GM18498 (cell line): ENCODE results near the gene FBXO40.

Source experiments
- ATAC-seq: cut with Tn5 transposase; IDR thresholded peaks from one replicate; pipeline ENCODE4 v1.9.1; 2021; ENCODE audit warnings: mild to moderate bottlenecking, moderate library complexity; ENCODE audit not compliant: unreplicated experiment

FBXO40 gene

GRCh38 chr3:121619691-121620090, 26.5 kb downstream of the FBXO40 start:
- ATAC-seq = no peak

- ATAC-seq = no peak
Measured at GRCh38 chr3:121621491-121621890, 28.3 kb downstream of the FBXO40 start.

- no peak for ATAC-seq
Measured at GRCh38 chr3:121624147-121624899, 31.1 kb downstream of the FBXO40 start.

DNA sequence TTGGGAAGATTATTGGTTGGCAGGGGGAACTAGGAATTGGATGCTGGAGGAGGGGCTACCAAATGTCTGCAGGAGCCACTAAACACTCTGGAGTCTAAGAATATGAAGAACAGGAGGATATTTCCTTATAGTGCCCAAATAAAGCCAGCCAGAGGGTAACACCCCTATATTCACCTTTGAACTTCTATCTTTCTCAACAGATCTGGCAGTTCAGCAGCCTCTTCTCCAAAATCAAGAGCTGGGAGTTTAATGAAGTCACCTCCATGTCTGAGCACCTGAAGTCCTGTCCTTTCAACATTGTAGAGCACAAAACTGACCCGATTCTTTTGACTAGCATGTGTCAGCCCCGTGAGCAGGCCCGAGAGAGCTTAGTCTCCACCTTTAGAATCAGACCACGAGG, 33.3 kb downstream of the FBXO40 start:
- no peak for ATAC-seq

GRCh38 chr3:121627211-121627610, 34.0 kb downstream of the FBXO40 start:
- no peak for ATAC-seq

DNA sequence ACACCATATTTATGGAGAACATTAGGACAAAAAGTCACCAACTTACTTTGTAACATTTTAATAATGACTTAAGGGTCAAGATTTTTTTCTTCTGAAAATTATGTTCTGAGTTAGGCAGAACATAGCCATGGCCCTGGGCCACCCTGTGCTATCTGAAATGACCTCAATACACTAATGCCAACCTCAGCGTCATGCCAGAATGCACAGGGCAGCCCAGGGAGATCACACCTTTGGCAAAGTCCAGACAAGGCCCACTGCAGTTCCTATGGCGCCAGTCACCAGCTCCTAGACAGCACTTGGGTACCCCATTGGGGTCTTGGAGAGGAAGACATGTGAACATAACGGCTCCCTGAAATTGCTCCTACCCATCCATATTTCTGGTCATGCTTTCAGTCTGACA, 34.4 kb downstream of the FBXO40 start:
- no peak for ATAC-seq

- no peak for ATAC-seq
Measured at GRCh38 chr3:121629601-121630000, 36.4 kb downstream of the FBXO40 start.

DNA sequence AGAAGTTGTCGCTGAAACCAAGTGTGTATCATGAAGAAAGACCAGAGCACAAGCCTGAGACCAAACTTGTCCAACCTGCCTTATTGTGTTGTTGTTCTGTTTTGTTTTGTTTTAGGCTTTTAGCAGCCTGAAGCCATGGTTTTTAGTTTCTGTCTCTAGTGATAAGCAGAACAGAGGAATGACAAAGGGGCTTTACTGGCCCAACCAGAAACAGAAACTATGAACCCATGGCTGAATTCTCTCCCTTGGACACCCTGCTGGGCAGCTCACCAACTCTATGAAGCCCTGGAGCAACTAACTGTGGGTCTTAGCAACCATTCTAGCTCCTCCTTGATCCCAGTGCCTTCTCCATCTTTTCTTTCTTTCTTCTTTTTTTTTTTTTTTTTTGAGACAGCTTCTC, 37.2 kb downstream of the FBXO40 start:
- peak; percentile 39 for ATAC-seq

- no peak for ATAC-seq
Measured at GRCh38 chr3:121637922-121638321, 44.7 kb downstream of the FBXO40 start.

DNA sequence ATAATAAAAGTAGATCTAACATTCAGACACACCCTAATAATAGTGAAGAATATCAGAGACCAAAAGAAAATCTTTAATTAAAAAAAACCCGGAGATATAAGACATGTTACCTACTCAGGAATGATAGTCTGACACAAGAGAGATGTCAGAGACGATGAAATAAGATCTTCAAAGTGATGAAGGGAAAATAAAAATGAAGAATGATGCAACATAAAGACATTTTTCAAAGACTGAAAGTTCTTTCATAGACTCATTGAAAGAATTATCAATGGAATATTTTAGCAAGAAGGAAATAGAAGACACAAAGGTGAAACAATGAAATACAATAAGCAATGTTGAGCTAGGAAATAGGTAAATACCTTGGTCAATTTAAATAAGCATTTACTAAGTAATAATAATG, 47.9 kb downstream of the FBXO40 start:
- ATAC-seq = no peak

- no peak for ATAC-seq
Measured at GRCh38 chr3:121642601-121643314, 49.6 kb downstream of the FBXO40 start.

GRCh38 chr3:121645054-121645453, 51.9 kb downstream of the FBXO40 start:
- no peak for ATAC-seq

GRCh38 chr3:121648219-121648958, 55.2 kb downstream of the FBXO40 start:
- no peak for ATAC-seq

DNA sequence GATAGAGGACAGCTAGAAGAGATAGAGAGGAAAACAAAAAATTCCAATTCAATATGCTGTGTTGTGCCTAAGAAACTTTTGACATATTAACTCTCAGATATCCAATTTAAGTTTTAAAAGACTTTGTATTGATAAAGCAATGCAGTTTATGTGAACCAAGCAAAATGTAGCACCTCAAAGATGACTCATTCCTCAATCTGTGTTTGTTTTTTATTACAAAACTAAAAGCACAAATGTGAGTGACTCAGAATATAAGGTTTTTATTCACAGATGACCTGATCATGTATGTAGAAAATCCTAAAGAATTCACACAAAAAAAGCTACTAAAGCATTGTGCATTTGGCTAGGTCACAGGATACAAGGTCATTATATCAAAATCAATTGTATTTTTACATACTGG, 56.5 kb downstream of the FBXO40 start:
- no peak for ATAC-seq

GRCh38 chr3:121651684-121652083, 58.5 kb downstream of the FBXO40 start:
- no peak for ATAC-seq

DNA sequence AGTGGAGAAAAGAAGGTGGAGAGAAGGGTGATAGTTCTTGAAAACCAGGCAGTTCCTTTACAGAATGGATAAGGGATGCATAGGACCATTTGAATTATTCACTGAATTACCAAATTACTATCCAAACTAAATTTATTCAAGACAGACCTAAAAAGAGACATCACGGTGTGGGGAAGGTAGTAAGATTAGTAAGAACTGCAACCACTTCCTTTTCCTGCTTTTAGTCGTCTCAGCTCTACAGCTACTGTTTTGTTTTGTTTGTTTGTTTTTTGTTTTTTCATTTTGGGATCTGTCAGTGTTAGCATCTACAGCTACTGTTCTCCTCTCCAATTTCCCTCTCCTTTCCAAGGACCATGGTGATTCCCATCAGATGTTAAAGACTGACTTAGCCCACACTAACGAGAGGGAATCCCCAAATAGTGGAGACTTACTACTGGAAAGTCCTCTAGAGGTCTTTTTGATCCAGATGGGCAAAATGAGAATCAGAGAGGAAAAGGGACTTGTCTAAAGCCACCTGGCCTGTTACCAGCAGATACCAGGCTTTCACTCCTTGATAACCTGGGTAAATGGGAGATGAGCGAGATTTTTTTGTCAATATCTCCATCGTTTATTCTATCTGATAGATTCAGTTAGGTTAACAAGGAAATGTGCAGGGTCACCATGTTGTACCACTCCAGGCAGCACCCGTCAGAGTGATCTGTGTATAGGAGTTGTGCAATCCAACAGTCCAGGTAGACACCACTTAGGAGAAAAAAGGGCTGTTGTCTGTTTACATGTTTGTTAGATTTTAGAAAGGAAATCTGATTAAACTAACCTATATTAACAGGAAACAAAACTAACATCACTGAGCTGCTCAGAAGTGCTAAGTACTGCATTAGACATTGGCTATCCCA, 61.6 kb downstream of the FBXO40 start:
- peak; percentile 73 for ATAC-seq

- no peak for ATAC-seq
Measured at GRCh38 chr3:121658716-121659435, 65.7 kb downstream of the FBXO40 start.

GRCh38 chr3:121659586-121659985, 66.4 kb downstream of the FBXO40 start:
- ATAC-seq = no peak

GRCh38 chr3:121660356-121661171, 67.4 kb downstream of the FBXO40 start, which contains the start of gene HCLS1:
Gene HCLS1, minus strand, starts transcription at chr3:121660903. Its CDS starts 2,556 bp downstream, at chr3:121658347.
- peak; percentile 85 for ATAC-seq
